Measurements from ENCODE around the gene MEGF10.

Gene MEGF10

GRCh38 chr5:127324756-127325155 lies 34.2 kb downstream of the MEGF10 start:
- Histone ChIP-seq H3K9me3 (ENCODE audit: control insufficient read depth in 1 of 2, low read length in 2 of 2) (no peaks in the 10 kb centered on the region), H3K36me3 (ENCODE audit: control insufficient read depth in 1 of 2, insufficient read depth in 2 of 2, low read length in 2 of 2) (no peaks in the 10 kb centered on the region), H3K4me3 (ENCODE audit: low read depth in 1 of 2, low read length in 2 of 2) (no peak overlapping the region), H3K9ac (ENCODE audit: low read depth in 1 of 2, low read length in 2 of 2) (no peak overlapping the region), H3K4me1 (ENCODE audit: control insufficient read depth in 1 of 2, insufficient read depth in 2 of 2, low read length in 2 of 2) (peaks cover 0 to 6% of the 10 kb centered on the region in 2 donors), H3K27ac (ENCODE audit: low read depth, low read length) (no peak overlapping the region), H3K27me3 (ENCODE audit: control insufficient read depth in 1 of 2, insufficient read depth in 2 of 2, low read length in 2 of 2) (no peaks in the 10 kb centered on the region)

GRCh38 chr5:127326431-127326830 lies 35.8 kb downstream of the MEGF10 start:
- Histone ChIP-seq H3K9me3 (ENCODE audit: control insufficient read depth in 1 of 2, low read length in 2 of 2) (no peaks in the 10 kb centered on the region), H3K4me3 (ENCODE audit: low read depth in 1 of 2, low read length in 2 of 2) (no peak overlapping the region), H3K9ac (ENCODE audit: low read depth in 1 of 2, low read length in 2 of 2) (no peak overlapping the region), H3K36me3 (ENCODE audit: control insufficient read depth in 1 of 2, insufficient read depth in 2 of 2, low read length in 2 of 2) (no peaks in the 10 kb centered on the region), H3K4me1 (ENCODE audit: control insufficient read depth in 1 of 2, insufficient read depth in 2 of 2, low read length in 2 of 2) (no peaks in the 10 kb centered on the region), H3K27ac (ENCODE audit: low read depth, low read length) (no peak overlapping the region), H3K27me3 (ENCODE audit: control insufficient read depth in 1 of 2, insufficient read depth in 2 of 2, low read length in 2 of 2) (peaks cover 0 to 3% of the 10 kb centered on the region in 2 donors)

- Histone ChIP-seq H3K4me3 (ENCODE audit: low read depth in 1 of 2, low read length in 2 of 2) (no peak overlapping the region), H3K9ac (ENCODE audit: low read depth in 1 of 2, low read length in 2 of 2) (no peak overlapping the region), H3K9me3 (ENCODE audit: control insufficient read depth in 1 of 2, low read length in 2 of 2) (no peaks in the 10 kb centered on the region), H3K27me3 (ENCODE audit: control insufficient read depth in 1 of 2, insufficient read depth in 2 of 2, low read length in 2 of 2) (peaks cover 0 to 3% of the 10 kb centered on the region in 2 donors), H3K4me1 (ENCODE audit: control insufficient read depth in 1 of 2, insufficient read depth in 2 of 2, low read length in 2 of 2) (no peaks in the 10 kb centered on the region), H3K36me3 (ENCODE audit: control insufficient read depth in 1 of 2, insufficient read depth in 2 of 2, low read length in 2 of 2) (no peaks in the 10 kb centered on the region), H3K27ac (ENCODE audit: low read depth, low read length) (no peak overlapping the region)
Observed at GRCh38 chr5:127326976-127327755, 36.6 kb downstream of the MEGF10 start.

GRCh38 chr5:127330116-127330515 lies 39.5 kb downstream of the MEGF10 start:
- Histone ChIP-seq H3K36me3 (ENCODE audit: control insufficient read depth in 1 of 2, insufficient read depth in 2 of 2, low read length in 2 of 2) (no peaks in the 10 kb centered on the region), H3K27me3 (ENCODE audit: control insufficient read depth in 1 of 2, insufficient read depth in 2 of 2, low read length in 2 of 2) (peaks cover 0 to 3% of the 10 kb centered on the region in 2 donors), H3K9me3 (ENCODE audit: control insufficient read depth in 1 of 2, low read length in 2 of 2) (no peaks in the 10 kb centered on the region), H3K4me3 (ENCODE audit: low read depth in 1 of 2, low read length in 2 of 2) (no peak overlapping the region), H3K4me1 (ENCODE audit: control insufficient read depth in 1 of 2, insufficient read depth in 2 of 2, low read length in 2 of 2) (no peaks in the 10 kb centered on the region), H3K27ac (ENCODE audit: low read depth, low read length) (no peak overlapping the region), H3K9ac (ENCODE audit: low read depth in 1 of 2, low read length in 2 of 2) (no peak overlapping the region)

- H3K36me3 ChIP-seq (ENCODE audit: control insufficient read depth in 1 of 2, insufficient read depth in 2 of 2, low read length in 2 of 2): no peaks in the 10 kb centered on the region
- no peak overlapping the region for H3K4me3 ChIP-seq (ENCODE audit: low read depth in 1 of 2, low read length in 2 of 2)
- H3K4me1 ChIP-seq (ENCODE audit: control insufficient read depth in 1 of 2, insufficient read depth in 2 of 2, low read length in 2 of 2): no peaks in the 10 kb centered on the region
- no peaks in the 10 kb centered on the region for H3K9me3 ChIP-seq (ENCODE audit: control insufficient read depth in 1 of 2, low read length in 2 of 2)
- H3K27me3 ChIP-seq (ENCODE audit: control insufficient read depth in 1 of 2, insufficient read depth in 2 of 2, low read length in 2 of 2): peaks cover 0 to 3% of the 10 kb centered on the region in 2 donors
- no peak overlapping the region for H3K9ac ChIP-seq (ENCODE audit: low read depth in 1 of 2, low read length in 2 of 2)
- no peak overlapping the region for H3K27ac ChIP-seq (ENCODE audit: low read depth, low read length)
Observed at GRCh38 chr5:127331890-127332649, 41.5 kb downstream of the MEGF10 start.

- peaks cover 0 to 3% of the 10 kb centered on the region in 2 donors for H3K27me3 ChIP-seq (ENCODE audit: control insufficient read depth in 1 of 2, insufficient read depth in 2 of 2, low read length in 2 of 2)
- no peaks in the 10 kb centered on the region for H3K4me1 ChIP-seq (ENCODE audit: control insufficient read depth in 1 of 2, insufficient read depth in 2 of 2, low read length in 2 of 2)
- H3K4me3 ChIP-seq (ENCODE audit: low read depth in 1 of 2, low read length in 2 of 2): no peak overlapping the region
- no peak overlapping the region for H3K9ac ChIP-seq (ENCODE audit: low read depth in 1 of 2, low read length in 2 of 2)
- no peak overlapping the region for H3K27ac ChIP-seq (ENCODE audit: low read depth, low read length)
- H3K9me3 ChIP-seq (ENCODE audit: control insufficient read depth in 1 of 2, low read length in 2 of 2): no peaks in the 10 kb centered on the region
- H3K36me3 ChIP-seq (ENCODE audit: control insufficient read depth in 1 of 2, insufficient read depth in 2 of 2, low read length in 2 of 2): no peaks in the 10 kb centered on the region
Observed at GRCh38 chr5:127333483-127333882, 42.9 kb downstream of the MEGF10 start.

GRCh38 chr5:127335381-127335780 lies 44.8 kb downstream of the MEGF10 start:
- H3K36me3 ChIP-seq (ENCODE audit: control insufficient read depth in 1 of 2, insufficient read depth in 2 of 2, low read length in 2 of 2): no peaks in the 10 kb centered on the region
- H3K9me3 ChIP-seq (ENCODE audit: control insufficient read depth in 1 of 2, low read length in 2 of 2): no peaks in the 10 kb centered on the region
- H3K27ac ChIP-seq (ENCODE audit: low read depth, low read length): no peak overlapping the region
- H3K4me1 ChIP-seq (ENCODE audit: control insufficient read depth in 1 of 2, insufficient read depth in 2 of 2, low read length in 2 of 2): no peaks in the 10 kb centered on the region
- H3K27me3 ChIP-seq (ENCODE audit: control insufficient read depth in 1 of 2, insufficient read depth in 2 of 2, low read length in 2 of 2): peaks cover 0 to 3% of the 10 kb centered on the region in 2 donors
- no peak overlapping the region for H3K4me3 ChIP-seq (ENCODE audit: low read depth in 1 of 2, low read length in 2 of 2)
- no peak overlapping the region for H3K9ac ChIP-seq (ENCODE audit: low read depth in 1 of 2, low read length in 2 of 2)

- H3K27me3 ChIP-seq (ENCODE audit: control insufficient read depth in 1 of 2, insufficient read depth in 2 of 2, low read length in 2 of 2): no peaks in the 10 kb centered on the region
- H3K4me3 ChIP-seq (ENCODE audit: low read depth in 1 of 2, low read length in 2 of 2): no peak overlapping the region
- H3K27ac ChIP-seq (ENCODE audit: low read depth, low read length): no peak overlapping the region
- no peaks in the 10 kb centered on the region for H3K4me1 ChIP-seq (ENCODE audit: control insufficient read depth in 1 of 2, insufficient read depth in 2 of 2, low read length in 2 of 2)
- no peaks in the 10 kb centered on the region for H3K9me3 ChIP-seq (ENCODE audit: control insufficient read depth in 1 of 2, low read length in 2 of 2)
- no peaks in the 10 kb centered on the region for H3K36me3 ChIP-seq (ENCODE audit: control insufficient read depth in 1 of 2, insufficient read depth in 2 of 2, low read length in 2 of 2)
- no peak overlapping the region for H3K9ac ChIP-seq (ENCODE audit: low read depth in 1 of 2, low read length in 2 of 2)
Observed at GRCh38 chr5:127337876-127338275, 47.3 kb downstream of the MEGF10 start.

- no peaks in the 10 kb centered on the region for H3K4me1 ChIP-seq (ENCODE audit: control insufficient read depth in 1 of 2, insufficient read depth in 2 of 2, low read length in 2 of 2)
- H3K4me3 ChIP-seq (ENCODE audit: low read depth in 1 of 2, low read length in 2 of 2): no peak overlapping the region
- no peak overlapping the region for H3K27ac ChIP-seq (ENCODE audit: low read depth, low read length)
- H3K9me3 ChIP-seq (ENCODE audit: control insufficient read depth in 1 of 2, low read length in 2 of 2): no peaks in the 10 kb centered on the region
- H3K36me3 ChIP-seq (ENCODE audit: control insufficient read depth in 1 of 2, insufficient read depth in 2 of 2, low read length in 2 of 2): no peaks in the 10 kb centered on the region
- H3K9ac ChIP-seq (ENCODE audit: low read depth in 1 of 2, low read length in 2 of 2): no peak overlapping the region
- no peaks in the 10 kb centered on the region for H3K27me3 ChIP-seq (ENCODE audit: control insufficient read depth in 1 of 2, insufficient read depth in 2 of 2, low read length in 2 of 2)
Observed at GRCh38 chr5:127338501-127338900, 47.9 kb downstream of the MEGF10 start.

- Histone ChIP-seq H3K9me3 (ENCODE audit: control insufficient read depth in 1 of 2, low read length in 2 of 2) (no peaks in the 10 kb centered on the region), H3K27me3 (ENCODE audit: control insufficient read depth in 1 of 2, insufficient read depth in 2 of 2, low read length in 2 of 2) (no peaks in the 10 kb centered on the region), H3K4me1 (ENCODE audit: control insufficient read depth in 1 of 2, insufficient read depth in 2 of 2, low read length in 2 of 2) (no peaks in the 10 kb centered on the region), H3K36me3 (ENCODE audit: control insufficient read depth in 1 of 2, insufficient read depth in 2 of 2, low read length in 2 of 2) (no peaks in the 10 kb centered on the region), H3K9ac (ENCODE audit: low read depth in 1 of 2, low read length in 2 of 2) (no peak overlapping the region), H3K4me3 (ENCODE audit: low read depth in 1 of 2, low read length in 2 of 2) (no peak overlapping the region), H3K27ac (ENCODE audit: low read depth, low read length) (no peak overlapping the region)
Observed at GRCh38 chr5:127340606-127341005, 50.0 kb downstream of the MEGF10 start.
